ENCODE data around the gene PGAM1.

PGAM1 gene

GRCh38 chr10:97390091-97390490 is 35.9 kb upstream of the PGAM1 start:
- DNase-seq (ENCODE audit: low read depth in 1 of 2, low spot score in 1 of 2): no peak
- Histone ChIP-seq H3K4me3 (replicated peaks; ENCODE audit: insufficient read depth, low read length) (no peak overlapping the region), H3K27ac (replicated peaks) (peak overlapping the region; percentile 22), H3K27me3 (ENCODE audit: insufficient read depth, poor library complexity, severe bottlenecking) (no peaks in the 10 kb centered on the region)
- TF ChIP-seq CTCF (IDR thresholded peaks at IDR 0.05; ENCODE audit: insufficient read depth, low read length): no peak
- TF ChIP-seq GABPA (IDR thresholded peaks at IDR 0.05; ENCODE audit: low read depth): no peak
- no peak for TF ChIP-seq SPI1 (IDR thresholded peaks at IDR 0.05; ENCODE audit: borderline replicate concordance, low read depth)
- no peak for TF ChIP-seq REST (IDR thresholded peaks at IDR 0.05; ENCODE audit: insufficient replicate concordance, low read depth)
- TF ChIP-seq POLR2AphosphoS5 (IDR thresholded peaks at IDR 0.05; ENCODE audit: low read depth): no peak

DNA sequence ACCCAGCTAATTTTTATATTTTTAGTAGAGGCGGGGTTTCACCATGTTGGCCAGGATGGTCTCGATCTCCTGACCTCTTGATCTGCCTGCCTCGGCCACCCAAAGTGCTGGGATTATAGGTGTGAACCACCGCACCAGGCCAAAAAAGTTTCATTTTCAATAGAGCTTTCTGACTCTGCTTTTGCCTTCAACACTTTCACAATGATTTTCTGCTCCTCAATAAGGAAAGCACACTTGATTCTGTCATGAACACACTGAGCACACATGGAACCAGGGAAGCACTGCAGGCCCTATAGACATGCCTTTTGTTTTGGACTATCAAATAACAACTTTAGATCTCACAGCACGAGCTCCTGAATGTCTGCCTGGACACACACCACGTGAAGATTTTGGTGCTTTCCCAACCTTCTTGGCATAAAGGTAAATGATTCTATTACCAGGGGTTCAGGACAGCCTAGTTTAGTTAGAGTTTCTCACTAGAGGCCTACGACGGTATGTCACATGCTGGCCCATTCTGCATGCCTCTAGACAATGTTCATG is 32.9 kb upstream of the PGAM1 start:
- Histone ChIP-seq H3K4me3 (replicated peaks; ENCODE audit: insufficient read depth, low read length) (no peak overlapping the region), H3K27me3 (ENCODE audit: insufficient read depth, poor library complexity, severe bottlenecking) (no peaks in the 10 kb centered on the region), H3K27ac (replicated peaks) (no peak overlapping the region)
- DNase-seq (ENCODE audit: low read depth in 1 of 2, low spot score in 1 of 2): no peak
- TF ChIP-seq REST (IDR thresholded peaks at IDR 0.05; ENCODE audit: insufficient replicate concordance, low read depth): no peak
- no peak for TF ChIP-seq GABPA (IDR thresholded peaks at IDR 0.05; ENCODE audit: low read depth)
- no peak for TF ChIP-seq POLR2AphosphoS5 (IDR thresholded peaks at IDR 0.05; ENCODE audit: low read depth)
- no peak for TF ChIP-seq SPI1 (IDR thresholded peaks at IDR 0.05; ENCODE audit: borderline replicate concordance, low read depth)
- no peak for TF ChIP-seq CTCF (IDR thresholded peaks at IDR 0.05; ENCODE audit: insufficient read depth, low read length)

GRCh38 chr10:97396056-97396455 is 29.9 kb upstream of the PGAM1 start:
- TF ChIP-seq SPI1 (IDR thresholded peaks at IDR 0.05; ENCODE audit: borderline replicate concordance, low read depth): no peak
- no peak for TF ChIP-seq REST (IDR thresholded peaks at IDR 0.05; ENCODE audit: insufficient replicate concordance, low read depth)
- no peak for TF ChIP-seq GABPA (IDR thresholded peaks at IDR 0.05; ENCODE audit: low read depth)
- TF ChIP-seq POLR2AphosphoS5 (IDR thresholded peaks at IDR 0.05; ENCODE audit: low read depth): no peak
- no peak for TF ChIP-seq CTCF (IDR thresholded peaks at IDR 0.05; ENCODE audit: insufficient read depth, low read length)
- no peak overlapping the region for H3K27ac ChIP-seq (replicated peaks)
- H3K27me3 ChIP-seq (ENCODE audit: insufficient read depth, poor library complexity, severe bottlenecking): no peaks in the 10 kb centered on the region
- no peak overlapping the region for H3K4me3 ChIP-seq (replicated peaks; ENCODE audit: insufficient read depth, low read length)
- no peak for DNase-seq (ENCODE audit: low read depth in 1 of 2, low spot score in 1 of 2)
